SK-N-MC (cell line): ENCODE results near the gene CRYGB.
A peak's percentile ranks its signal among the peaks of the same experiment; 100 is the strongest.

Experiments
- DNase-seq: peaks from one replicate; pipeline ENCODE4 v3.0.0-alpha.2; 2011; ENCODE audit warnings: low read depth, low spot score
- H3K27ac ChIP-seq: fragments of 200-600 bp; sonication (generic); 2 replicates; pipeline ENCODE4 v1.5.1; 2016; ENCODE audit warnings: mixed run types
- H3K36me3 ChIP-seq: fragments of 200-600 bp; sonication (generic); 2 replicates; pipeline ENCODE4 v1.6.1; 2017; ENCODE audit warnings: antibody characterized with exemption, low read length, mixed read lengths; ENCODE audit not compliant: insufficient read depth
- H3K4me3 ChIP-seq: fragments of 200-600 bp; sonication (generic); 2 replicates; pipeline ENCODE4 v1.5.1; 2016
- H3K9ac ChIP-seq: fragments of 200-600 bp; sonication (generic); 2 replicates; pipeline ENCODE4 v1.8.0; 2017; ENCODE audit warnings: mixed run types, mixed read lengths; ENCODE audit not compliant: insufficient read length
- H3K9me3 ChIP-seq: fragments of 200-600 bp; sonication (generic); 2 replicates; pipeline ENCODE4 v1.6.1; 2017; ENCODE audit warnings: low read depth, mild to moderate bottlenecking, antibody characterized with exemption, low read length, moderate library complexity, mixed read lengths
- EZH2 ChIP-seq: fragments of 200-600 bp; sonication (generic); IDR thresholded peaks from one replicate; pipeline ENCODE4 v1.6.1; 2017; ENCODE audit warnings: antibody characterized with exemption
- FOXP2 ChIP-seq: optimal IDR thresholded peaks from 2 replicates; pipeline ENCODE3; 2011; ENCODE audit warnings: mild to moderate bottlenecking, moderate library complexity; ENCODE audit not compliant: insufficient read depth; ENCODE audit errors: extremely low read length, control extremely low read depth
- POLR2AphosphoS5 ChIP-seq: IDR thresholded peaks from 2 replicates; pipeline ENCODE4 v1.6.1; 2012; ENCODE audit warnings: mild to moderate bottlenecking, low read depth, low read length, borderline replicate concordance

CRYGB gene

DNA sequence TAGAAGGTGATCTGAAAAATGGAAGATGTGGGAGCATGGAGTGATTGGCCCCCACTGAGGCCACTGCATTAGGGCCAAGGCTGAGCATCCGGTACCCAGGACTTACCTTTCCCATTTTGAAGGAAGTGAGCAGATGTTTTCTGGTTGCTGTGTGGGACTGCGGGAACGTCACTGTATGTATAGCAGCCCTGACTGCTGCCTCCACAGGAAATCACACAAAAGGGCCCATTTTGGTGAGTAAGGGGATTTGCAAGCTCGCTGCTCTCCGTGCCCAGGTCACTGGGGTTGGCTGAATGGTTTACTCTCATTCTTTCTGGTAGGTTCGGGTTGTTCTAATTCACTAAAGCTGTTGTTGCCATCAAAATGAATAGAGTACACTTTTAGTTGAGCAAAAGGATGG lies at the start of gene CRYGB:
TSS of gene CRYGB (minus strand) at position 153 of the 400 bp plus-strand sequence. CDS start at position 115, 38 bp downstream.
- Histone ChIP-seq H3K9me3 (no peaks in the 10 kb centered on the region), H3K36me3 (no peaks in the 10 kb centered on the region), H3K27ac (no peak within 1 kb of the TSS), H3K9ac (no peak within 1 kb of the TSS), H3K4me3 (no peak within 1 kb of the TSS)
- TF ChIP-seq FOXP2: no peak
- no peak for TF ChIP-seq EZH2
- no peak for TF ChIP-seq POLR2AphosphoS5
- DNase-seq: no peak

DNA sequence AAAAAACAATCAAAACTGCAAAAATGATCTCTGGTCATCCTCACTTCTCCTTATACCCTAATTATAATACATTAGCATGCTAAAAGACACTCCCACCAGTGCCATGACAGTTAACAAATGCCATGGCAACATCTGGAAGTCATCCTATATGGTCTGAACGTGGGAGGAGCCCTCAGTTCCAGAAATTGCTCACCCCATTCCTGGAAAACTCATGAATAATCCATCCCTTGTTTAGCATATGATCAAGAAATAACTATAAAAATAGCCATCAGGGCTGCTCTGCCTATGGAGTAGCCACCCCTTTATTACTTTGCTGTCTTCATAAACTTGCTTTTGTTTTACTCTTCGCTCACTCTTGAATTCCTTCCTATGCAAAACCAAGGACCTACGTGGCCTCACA lies 49.6 kb upstream of the CRYGB start:
- no peaks in the 10 kb centered on the region for H3K36me3 ChIP-seq
- no peaks in the 10 kb centered on the region for H3K9me3 ChIP-seq

DNA sequence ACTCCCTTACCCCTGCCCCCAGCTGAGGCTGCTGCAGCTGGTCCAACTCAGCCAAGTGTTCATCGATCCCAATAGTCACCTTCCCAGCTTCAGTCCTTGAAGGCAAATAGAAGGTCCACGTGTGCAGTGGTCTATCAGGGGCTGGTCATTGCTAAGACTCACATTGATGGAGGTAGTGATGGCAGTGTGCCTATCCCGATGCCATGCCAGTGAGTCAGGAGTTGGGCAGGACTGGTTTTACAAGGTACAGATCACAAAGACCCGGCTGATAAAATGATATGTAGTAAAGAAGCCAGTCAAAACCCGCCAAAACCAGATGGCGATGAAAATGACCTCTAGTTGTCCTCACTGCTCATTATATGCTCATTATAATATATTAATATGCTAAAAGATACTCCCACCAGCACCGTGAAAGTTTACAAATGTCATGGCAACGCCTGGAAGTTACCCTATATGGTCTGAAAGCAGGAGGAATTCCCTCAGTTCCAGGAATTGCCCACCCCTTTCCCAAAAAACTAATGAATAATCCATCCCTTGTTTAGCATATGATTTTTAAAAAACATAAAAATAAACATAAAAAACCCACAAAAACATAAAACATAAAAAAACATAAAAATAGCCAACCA lies 46.8 kb upstream of the CRYGB start:
- no peak for TF ChIP-seq EZH2
- TF ChIP-seq POLR2AphosphoS5: no peak
- no peak for TF ChIP-seq FOXP2

More for the DNA sequence above, 49.6 kb upstream of the CRYGB start:
- Histone ChIP-seq H3K27ac (no peak overlapping the region), H3K9ac (no peak overlapping the region), H3K4me3 (no peak overlapping the region)
- no peak for TF ChIP-seq POLR2AphosphoS5
- no peak for TF ChIP-seq EZH2
- no peak for TF ChIP-seq FOXP2
- DNase-seq: no peak

GRCh38 chr2:208189810-208190503 lies 44.0 kb upstream of the CRYGB start, which contains the start of gene C2orf80:
Gene C2orf80 (minus strand): TSS chr2:208190030. CDS start chr2:208186986, 3,044 bp downstream.
- DNase-seq: no peak
- Histone ChIP-seq H3K36me3 (no peaks in the 10 kb centered on the region), H3K27ac (no peak within 1 kb of the TSS), H3K9ac (no peak within 1 kb of the TSS), H3K4me3 (no peak within 1 kb of the TSS), H3K9me3 (no peaks in the 10 kb centered on the region)
- TF ChIP-seq POLR2AphosphoS5 (no peak), EZH2 (no peak)

More for the DNA sequence above, 46.8 kb upstream of the CRYGB start:
- no peak overlapping the region for H3K4me3 ChIP-seq
- no peak overlapping the region for H3K9ac ChIP-seq
- H3K9me3 ChIP-seq: no peaks in the 10 kb centered on the region
- no peak for DNase-seq
- H3K27ac ChIP-seq: no peak overlapping the region
- no peaks in the 10 kb centered on the region for H3K36me3 ChIP-seq

DNA sequence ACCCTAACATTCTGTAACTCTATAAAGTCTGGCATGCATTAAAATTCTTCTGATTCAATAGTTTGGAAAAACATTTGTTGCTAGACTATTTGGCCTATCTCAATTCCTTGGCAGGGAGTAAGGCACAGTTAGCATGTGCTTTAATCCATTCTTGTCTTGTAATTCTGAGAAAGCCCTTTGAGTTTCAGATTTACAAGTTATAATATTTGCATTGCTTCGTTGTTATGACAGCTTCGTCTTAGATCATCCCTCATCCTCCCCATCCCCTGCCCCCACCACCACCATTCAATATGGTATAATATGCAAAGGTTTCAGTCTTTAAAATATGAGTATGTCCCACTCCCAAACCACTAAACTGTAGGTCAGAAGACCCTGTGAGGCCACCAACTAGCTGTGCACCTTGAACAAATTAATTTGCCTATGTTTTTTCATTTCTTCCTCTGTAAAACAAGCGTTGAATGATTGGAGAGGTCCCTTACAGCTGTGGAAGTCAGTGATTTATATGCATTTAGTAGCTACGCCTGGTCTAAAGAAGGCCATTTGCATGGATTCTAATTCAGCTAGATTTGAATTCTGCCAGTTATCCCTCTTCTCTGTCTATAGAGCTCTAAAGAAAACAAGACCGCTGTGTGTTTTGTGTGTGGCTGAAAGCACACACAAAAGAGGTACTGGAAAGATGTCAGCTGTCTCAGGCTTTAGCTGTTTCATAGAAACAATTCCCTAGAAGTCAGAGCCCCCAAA lies 43.3 kb upstream of the CRYGB start:
- Histone ChIP-seq H3K9ac (no peak overlapping the region), H3K9me3 (no peaks in the 10 kb centered on the region), H3K4me3 (no peak overlapping the region), H3K27ac (no peak overlapping the region), H3K36me3 (no peaks in the 10 kb centered on the region)
- no peak for DNase-seq
- TF ChIP-seq FOXP2: no peak
- no peak for TF ChIP-seq POLR2AphosphoS5
- TF ChIP-seq EZH2: no peak

- Histone ChIP-seq H3K27ac (no peak overlapping the region), H3K4me3 (no peak overlapping the region), H3K9ac (no peak overlapping the region), H3K36me3 (no peaks in the 10 kb centered on the region), H3K9me3 (no peaks in the 10 kb centered on the region)
- DNase-seq: no peak
- TF ChIP-seq POLR2AphosphoS5: no peak
- no peak for TF ChIP-seq EZH2
- no peak for TF ChIP-seq FOXP2
Measured at GRCh38 chr2:208186893-208187292, 40.9 kb upstream of the CRYGB start.

DNA sequence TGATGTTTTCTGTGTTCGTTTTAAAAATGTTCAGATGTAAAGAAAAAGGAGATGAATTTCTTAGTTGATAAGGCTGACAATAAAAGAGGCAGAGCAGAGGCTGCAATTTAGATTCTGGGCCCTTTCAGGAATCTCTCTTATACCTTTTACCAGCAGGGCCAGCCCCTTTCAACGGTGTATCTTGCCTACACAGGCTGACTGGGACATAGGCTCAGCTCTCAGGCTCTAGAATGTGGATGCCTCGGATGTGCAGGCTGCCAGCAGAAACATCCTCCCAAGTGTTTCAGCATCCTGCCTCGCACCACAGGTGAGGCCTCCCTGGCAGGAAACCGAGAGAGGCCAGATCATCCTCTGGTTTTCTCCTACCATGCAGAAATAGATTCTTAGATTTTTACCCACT lies 40.5 kb upstream of the CRYGB start:
- Histone ChIP-seq H3K9ac (no peak overlapping the region), H3K27ac (no peak overlapping the region), H3K4me3 (no peak overlapping the region), H3K9me3 (no peaks in the 10 kb centered on the region), H3K36me3 (no peaks in the 10 kb centered on the region)
- no peak for DNase-seq
- TF ChIP-seq EZH2 (no peak), POLR2AphosphoS5 (no peak), FOXP2 (no peak)

GRCh38 chr2:208183972-208184705 lies 38.2 kb upstream of the CRYGB start:
- no peak overlapping the region for H3K27ac ChIP-seq
- no peak for DNase-seq
- H3K4me3 ChIP-seq: peak overlapping the region; percentile 39
- no peaks in the 10 kb centered on the region for H3K9me3 ChIP-seq
- H3K36me3 ChIP-seq: no peaks in the 10 kb centered on the region
- peak overlapping the region; percentile 9 for H3K9ac ChIP-seq
- TF ChIP-seq FOXP2 (peak; percentile 40), EZH2 (no peak), POLR2AphosphoS5 (no peak; the same call in 1 of the 2 replicates)
